AG04449 (cell line): Measurements from ENCODE around the gene CFAP141.

Source experiments
- CTCF ChIA-PET: fragments of 350-600 bp; formaldehyde crosslinking; extraction: SDS; loops from one replicate; lab custom pipeline; 2021; ENCODE audit warnings: antibody characterized with exemption; lab: Yijun Ruan, JAX
- POLR2A ChIA-PET: fragments of 400-600, 350-600 bp; formaldehyde crosslinking; extraction: SDS; loops from one replicate; lab custom pipeline; 2020; ENCODE audit warnings: antibody characterized with exemption, inconsistent platforms; lab: Yijun Ruan, JAX
- DNase-seq: peaks from one replicate; pipeline ENCODE4 v3.0.0-alpha.2; 2010; ENCODE audit warnings: low read depth, low spot score
- H3K4me3 ChIP-seq: 2 replicates; pipeline ENCODE4 v1.5.1; 2011; ENCODE audit warnings: low read depth, mild to moderate bottlenecking, control low read depth, low read length
- TF ChIP-seq, protein P1 (sequence below): IDR thresholded peaks from one replicate; pipeline ENCODE4 v1.5.1; 2011; ENCODE audit warnings: mild to moderate bottlenecking, moderate library complexity, low read length, control low read depth, inconsistent platforms; ENCODE audit not compliant: insufficient read depth; ENCODE audit errors: missing control alignments

CFAP141 gene

DNA sequence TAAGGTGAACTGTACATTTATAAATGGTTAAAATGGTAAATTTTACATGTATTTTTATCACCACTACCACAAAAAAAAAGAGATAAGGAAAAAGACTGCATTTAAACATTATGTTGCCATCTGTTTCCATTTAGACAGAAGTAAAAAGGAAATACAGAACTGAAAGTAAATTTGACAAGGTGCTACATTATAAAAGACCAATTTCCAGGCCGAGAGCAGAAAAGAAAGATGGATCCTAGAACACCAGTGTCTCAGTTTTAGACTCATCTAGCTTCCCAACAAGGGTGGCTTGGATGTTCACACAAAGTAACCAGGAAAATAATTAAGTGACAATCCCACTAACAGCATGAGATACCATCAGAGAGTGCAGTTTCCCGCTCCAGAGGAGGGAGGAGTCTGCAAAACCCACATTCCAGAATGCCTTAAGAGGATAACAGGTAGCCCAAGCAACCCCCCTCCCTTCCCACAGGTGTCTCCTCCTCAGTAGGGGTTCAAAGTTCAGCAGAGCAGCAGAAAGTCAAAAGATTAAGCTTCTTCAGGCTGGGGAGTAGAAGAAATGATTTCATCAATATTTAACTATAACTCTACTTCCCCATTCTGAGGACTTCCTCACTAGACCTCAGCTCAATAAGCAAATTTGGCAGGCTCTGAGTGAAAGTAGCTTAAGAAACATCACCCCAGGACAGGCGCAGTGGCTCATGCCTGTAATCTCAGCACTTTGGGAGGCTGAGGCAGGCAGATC is 26.0 kb downstream of the CFAP141 start:
- TF ChIP-seq, protein P1, sequence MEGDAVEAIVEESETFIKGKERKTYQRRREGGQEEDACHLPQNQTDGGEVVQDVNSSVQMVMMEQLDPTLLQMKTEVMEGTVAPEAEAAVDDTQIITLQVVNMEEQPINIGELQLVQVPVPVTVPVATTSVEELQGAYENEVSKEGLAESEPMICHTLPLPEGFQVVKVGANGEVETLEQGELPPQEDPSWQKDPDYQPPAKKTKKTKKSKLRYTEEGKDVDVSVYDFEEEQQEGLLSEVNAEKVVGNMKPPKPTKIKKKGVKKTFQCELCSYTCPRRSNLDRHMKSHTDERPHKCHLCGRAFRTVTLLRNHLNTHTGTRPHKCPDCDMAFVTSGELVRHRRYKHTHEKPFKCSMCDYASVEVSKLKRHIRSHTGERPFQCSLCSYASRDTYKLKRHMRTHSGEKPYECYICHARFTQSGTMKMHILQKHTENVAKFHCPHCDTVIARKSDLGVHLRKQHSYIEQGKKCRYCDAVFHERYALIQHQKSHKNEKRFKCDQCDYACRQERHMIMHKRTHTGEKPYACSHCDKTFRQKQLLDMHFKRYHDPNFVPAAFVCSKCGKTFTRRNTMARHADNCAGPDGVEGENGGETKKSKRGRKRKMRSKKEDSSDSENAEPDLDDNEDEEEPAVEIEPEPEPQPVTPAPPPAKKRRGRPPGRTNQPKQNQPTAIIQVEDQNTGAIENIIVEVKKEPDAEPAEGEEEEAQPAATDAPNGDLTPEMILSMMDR, result no peak
- POLR2A ChIA-PET, result no interaction called here
- DNase-seq, result no peak
- no peak overlapping the region for H3K4me3 ChIP-seq
- CTCF ChIA-PET, result interaction anchor here (1.3 to 2.5 kb wide), 3 partner anchors 14 to 155 kb away, joined by 3 to 8 read pairs (median 6); no protein-coding TSS in a partner anchor

DNA sequence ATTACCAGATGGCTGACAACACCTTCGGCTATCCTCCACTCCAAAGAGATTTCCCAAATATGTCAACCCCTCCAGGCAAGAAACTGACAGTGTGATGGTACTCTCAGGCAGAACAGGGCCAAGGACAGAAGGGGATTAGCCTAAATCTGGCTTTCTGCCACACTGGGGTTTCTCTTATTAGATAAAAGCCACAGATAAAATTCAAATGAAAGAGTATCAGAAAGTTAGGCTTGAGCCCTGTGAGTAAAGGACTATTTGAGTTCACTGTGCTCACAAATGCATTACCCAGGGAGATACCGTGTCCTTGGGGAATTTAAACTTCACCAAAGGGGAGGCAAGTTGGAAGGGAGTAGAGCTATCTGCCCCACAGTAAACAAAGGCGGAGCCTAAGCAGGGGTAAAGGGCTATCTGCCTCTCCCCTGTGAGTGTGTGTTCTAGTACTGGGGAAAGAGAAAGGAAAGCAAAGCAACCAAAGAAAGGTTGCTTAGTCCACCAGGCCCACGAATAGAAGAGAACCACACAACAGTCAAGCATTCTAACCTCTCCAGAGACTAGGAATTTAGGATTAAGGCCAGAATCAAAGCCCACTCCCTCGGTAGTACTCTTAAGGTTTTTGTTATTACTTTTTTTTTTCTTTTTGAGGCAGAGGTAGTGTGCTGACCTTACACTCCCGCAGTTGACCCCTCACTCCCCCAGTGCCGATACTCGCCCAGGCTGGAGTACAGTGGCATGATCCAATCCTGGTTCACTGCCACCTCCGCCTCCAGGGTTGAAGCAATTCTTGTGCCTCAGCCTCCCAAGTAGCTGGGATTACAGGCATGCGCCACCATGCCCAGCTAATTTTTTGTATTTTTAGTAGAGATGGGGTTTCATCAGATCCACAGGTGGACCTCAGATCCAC is 27.0 kb downstream of the CFAP141 start:
- TF ChIP-seq, protein P1, result no peak
- no peak for DNase-seq
- H3K4me3 ChIP-seq, result no peak overlapping the region; the same call in 1 of the 2 replicates
- ChIA-PET CTCF (interaction anchor here (0.9 to 1.3 kb wide), 2 partner anchors 20 to 192 kb away, joined by 3 to 4 read pairs; partner anchors contain the start of gene RAB13), POLR2A (no interaction called here)

DNA sequence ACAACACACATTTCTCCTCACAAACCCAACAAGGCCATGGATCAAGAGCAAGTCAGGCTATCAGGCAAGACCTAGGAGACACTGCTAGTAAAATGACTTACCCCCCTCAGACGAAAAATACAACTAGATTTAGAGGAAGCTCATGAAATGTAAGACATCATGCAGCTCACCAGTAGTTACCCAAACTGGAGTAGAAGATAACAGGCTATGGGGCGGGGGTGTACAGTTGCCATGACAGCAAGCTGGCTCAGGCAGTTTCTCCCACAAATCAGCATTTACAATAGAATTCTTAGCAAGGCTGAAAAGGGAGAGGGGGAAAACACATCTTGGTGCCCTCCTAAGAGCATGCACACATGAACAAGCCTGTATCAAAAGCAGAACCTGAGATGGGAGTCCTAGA is 28.1 kb downstream of the CFAP141 start:
- POLR2A ChIA-PET, result no interaction called here
- TF ChIP-seq, protein P1, result no peak
- CTCF ChIA-PET, result interaction anchor here (0.9 kb wide), 1 partner anchor 191 kb away, joined by 4 read pairs; the partner anchor contains the start of gene RAB13
- no peak for DNase-seq
- H3K4me3 ChIP-seq, result no peak overlapping the region

DNA sequence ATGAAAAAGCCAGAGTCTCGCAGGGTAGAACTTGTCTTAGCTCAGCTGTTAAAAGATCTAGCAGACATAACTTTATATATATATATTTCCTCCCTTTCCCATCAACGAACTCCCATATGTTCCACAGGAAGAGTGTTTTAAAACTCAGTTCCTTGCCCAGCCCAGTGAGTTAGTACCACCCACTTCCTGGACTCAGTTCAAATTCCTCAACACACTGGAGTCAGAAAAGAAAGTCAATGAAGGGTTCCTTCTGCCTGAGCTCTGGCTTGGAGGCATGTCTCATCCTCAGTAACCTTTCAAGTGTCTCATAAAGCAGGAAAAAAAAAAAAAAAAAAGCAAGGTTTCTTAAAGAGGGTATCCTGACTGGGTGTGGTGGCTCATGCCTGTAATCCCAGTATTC is 29.8 kb downstream of the CFAP141 start:
- TF ChIP-seq, protein P1, result no peak
- ChIA-PET CTCF (interaction anchor here (1.3 kb wide), 1 partner anchor 150 kb away, joined by 3 read pairs; the partner anchor contains the start of gene ATP8B2), POLR2A (interaction anchor here (0.6 kb wide), 1 partner anchor 191 kb away, joined by 3 read pairs; no protein-coding TSS in a partner anchor)
- no peak overlapping the region for H3K4me3 ChIP-seq
- DNase-seq, result peak; percentile 29

DNA sequence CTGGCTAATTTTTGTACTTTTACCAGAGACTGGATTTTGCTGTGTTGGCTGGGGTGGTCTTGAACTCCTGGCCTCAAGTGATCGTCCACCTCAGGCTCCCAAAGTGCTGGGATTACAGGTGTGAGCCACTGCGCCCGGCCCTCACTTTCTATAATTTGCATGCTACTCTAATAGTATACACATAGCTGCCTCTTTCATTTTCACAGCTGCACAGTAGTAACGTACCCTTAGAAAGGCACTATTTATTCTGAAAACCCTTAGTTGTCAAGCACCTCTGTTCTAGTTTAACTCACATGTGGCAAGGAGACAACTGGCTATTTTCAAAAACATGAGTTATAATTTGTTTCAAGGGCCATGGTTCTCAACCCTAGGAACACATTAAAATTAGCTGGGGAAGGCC is 31.5 kb downstream of the CFAP141 start:
- DNase-seq, result no peak
- ChIA-PET POLR2A (no interaction called here), CTCF (no interaction called here)
- TF ChIP-seq, protein P1, result no peak
- H3K4me3 ChIP-seq, result no peak overlapping the region
